Measurements from ENCODE around the gene NAPG.
"Not testable (repeated sequence)": the region's sequence is repeated elsewhere in the genome, so short reads cannot be mapped to it uniquely, and the experiment has no call there.

The NAPG gene

DNA sequence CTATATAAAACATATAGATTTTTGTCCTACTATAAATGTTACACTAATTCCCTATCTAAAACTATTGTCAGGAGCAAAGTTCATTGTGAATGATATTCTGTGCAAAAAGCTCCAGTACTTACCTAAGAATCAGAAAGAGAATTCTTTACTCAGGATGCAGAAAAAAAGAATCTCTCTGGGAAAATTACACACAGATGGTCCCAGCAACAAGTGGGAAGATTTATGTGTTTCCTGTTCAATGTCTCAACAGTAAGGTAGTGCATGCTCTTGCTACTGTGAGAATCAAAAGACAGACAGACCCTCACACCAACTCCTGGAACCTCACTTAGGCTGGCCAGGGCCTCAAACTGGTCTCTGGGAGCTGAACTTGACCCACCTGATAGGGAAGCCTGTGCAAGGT is 11.2 kb upstream of the NAPG start:
- DNase-seq: no peak

DNA sequence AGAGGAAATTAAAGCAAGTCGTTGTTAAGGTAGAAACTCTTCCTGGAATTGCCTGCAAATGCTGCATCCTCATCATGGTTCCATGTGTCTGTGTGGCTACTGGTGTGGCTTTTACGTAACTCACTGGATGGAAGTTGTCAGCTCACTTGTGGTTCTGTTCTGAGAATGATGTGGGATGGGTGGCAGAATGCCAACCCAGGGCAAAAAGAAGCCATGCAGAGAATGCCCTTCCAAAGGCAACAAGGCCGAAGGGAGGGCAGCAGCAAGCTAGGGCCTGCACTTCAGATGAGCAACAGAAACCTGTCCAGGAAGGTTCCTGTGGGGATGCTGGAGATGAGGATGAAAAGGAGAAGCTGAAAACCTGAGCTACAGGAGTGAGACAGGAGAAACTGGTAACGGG is 10.4 kb upstream of the NAPG start:
- DNase-seq: no peak

DNA sequence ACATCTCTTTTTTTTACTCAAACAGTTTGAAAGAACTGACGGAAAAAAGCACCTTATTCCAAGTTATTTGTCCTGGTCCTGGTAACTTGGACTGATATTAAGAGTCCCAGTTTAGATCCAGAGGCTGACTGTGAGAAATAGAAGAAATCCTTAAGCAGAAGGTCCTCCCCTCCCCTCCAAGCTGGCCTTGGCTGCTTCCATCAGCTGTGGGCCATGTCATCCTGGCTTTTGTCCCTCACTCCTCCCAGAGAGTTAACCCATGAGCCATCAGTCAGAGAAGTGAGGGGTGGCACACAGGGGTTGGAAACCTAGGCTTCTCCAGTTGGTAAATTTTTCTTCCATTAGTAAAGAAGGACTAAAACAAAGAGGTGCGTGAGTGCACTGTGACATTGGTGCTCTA is 9.7 kb upstream of the NAPG start:
- DNase-seq: no peak

DNA sequence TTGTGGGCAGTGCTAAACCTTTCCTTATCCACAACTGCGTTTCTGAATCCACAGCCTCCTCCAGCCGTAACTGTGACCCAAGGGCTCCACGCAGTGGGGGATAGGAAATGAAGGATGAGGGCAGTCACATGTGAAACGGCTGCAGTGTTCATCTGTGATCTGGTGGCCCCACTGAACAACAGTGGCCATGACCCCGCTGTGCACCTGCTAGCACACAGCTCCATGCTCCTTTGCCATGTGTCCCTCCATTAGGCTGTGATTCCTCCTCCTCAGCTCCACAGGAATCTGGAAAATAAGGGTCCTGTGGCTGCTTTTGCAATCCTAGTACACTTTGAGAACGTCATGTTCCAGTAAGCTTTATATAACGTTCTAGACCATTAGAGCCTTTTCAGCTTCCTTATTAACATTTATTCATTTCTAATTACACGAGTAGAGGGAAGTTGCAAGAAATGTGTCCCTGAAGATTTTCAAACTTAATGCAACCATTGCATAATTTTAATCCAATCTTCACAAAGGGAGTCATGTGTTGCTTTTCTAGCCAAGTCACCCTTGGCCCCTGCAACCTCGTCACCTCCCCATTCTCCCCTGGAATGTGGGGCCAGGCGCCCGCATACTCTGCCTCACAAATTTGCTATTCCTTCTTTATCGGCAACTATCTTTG is 7.1 kb upstream of the NAPG start:
- DNase-seq: no peak

DNA sequence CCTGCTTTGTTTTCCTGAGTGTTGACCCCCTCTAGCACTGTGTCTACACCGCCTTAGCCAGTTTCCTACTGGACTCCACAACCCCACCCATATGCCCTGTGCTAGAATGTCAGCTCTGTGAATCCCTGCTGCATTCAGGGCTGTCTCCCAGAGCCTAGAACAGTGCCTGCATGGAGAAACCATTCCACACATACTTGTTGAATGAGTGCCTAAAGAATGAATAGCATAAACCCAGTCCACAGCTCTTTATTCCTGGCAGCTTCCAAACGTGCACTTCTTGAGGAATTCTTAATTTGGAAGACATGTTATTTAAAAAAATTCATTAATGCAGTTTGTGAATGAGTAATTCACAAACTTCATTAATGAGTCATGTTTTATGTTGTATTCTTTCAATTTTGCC is 6.5 kb upstream of the NAPG start:
- DNase-seq: no peak

DNA sequence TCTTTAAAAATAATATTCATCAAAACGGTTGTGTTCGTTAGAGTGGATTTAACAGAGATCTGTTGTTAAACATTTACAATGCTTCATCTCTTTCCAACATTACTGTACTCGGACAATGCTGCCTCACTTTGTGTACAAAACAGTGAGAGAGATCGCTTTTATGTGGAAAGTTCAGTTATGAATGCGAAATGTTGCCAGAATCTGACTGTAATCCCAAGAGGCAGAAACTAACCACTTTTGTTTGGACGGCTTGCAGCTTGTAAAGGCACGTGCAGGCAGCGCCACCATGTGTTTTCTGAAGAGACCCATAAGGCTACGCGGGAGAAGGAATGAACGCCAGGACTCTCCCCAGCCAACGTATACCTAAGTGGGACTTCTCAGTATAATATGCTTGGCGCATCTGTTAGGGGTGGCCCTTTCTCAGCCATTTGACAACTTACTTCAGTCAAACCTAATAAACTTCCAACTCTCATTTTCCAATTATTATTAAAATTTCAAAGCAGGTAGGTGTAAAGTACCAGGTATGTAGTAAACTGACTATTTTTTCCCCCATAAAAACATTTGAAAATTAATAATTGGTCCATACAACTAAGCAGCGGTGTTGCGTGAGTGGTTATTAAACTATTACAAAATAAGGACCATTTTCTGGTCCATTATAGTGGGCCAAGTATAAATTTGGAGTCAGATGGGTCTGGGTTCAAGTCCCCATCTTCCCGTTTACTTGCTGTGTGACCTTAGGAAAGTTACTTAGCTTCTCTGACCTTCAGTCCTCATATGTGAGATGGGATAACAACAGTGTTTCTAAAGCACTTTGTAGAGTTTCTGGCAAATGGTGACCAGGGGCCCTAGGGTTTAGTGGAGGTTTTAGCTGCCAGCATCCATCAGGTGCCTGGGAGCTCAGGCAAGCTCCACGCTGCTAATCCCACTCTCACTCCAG is 5.6 kb upstream of the NAPG start:
- peak; percentile 76 for DNase-seq

DNA sequence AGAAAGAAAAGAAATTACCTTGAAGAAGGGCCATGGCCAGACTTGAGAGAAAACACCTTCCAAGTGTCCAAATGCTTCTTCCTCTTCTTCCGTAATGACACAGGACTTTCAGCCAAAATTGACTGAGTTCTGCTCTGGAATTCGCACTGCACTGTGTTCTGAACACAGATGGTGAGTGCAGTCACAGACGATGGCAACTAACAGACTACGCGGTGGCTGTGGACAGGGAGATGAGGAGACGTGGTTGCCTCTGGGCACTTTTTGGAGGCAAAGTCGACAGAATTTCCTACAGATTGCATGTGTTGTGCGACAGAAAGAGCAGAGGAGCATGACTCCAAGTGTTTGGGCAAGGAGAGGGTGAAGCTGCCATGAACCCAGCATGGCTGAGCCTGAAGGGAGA is 4.3 kb upstream of the NAPG start:
- no peak for DNase-seq

DNA sequence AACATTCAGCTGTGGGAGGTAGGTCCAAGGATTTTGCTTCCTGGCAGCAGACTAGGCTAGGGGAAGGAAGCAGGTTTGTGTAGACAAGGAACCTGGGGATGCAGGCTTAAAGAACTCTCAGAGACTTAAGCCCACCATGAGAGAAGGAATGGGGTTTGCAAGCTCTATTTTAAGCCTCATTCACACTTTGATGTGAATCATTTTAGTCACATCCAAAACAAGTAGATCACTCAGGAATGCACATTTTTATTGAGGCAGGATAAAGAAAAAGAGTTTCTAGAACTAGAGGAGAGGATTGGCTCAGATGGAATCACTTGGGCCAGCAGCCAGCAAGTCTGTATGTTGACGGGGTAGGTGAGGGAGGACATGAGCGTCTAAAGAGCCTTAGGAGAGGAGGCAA is 3.3 kb upstream of the NAPG start:
- no peak for DNase-seq

DNA sequence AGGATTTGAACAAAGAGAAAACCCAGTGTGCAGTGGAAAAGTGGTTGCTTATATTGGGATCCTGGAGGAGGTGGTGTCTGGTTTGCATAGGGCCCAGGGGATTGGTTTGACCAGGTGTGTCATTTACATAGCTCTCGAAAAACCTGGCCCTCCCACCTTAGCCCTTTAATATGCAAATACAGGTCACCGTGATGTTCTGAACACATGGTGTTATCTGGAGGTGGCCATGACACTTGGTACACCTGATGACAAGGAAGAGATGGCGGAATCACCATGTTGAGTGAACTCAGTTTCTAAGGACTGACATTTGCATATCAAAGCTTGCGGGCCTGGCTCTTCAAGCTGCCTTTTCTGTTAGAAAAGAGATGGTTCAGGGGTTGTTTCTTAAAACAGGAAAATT is 2.3 kb upstream of the NAPG start:
- no peak for DNase-seq

DNA sequence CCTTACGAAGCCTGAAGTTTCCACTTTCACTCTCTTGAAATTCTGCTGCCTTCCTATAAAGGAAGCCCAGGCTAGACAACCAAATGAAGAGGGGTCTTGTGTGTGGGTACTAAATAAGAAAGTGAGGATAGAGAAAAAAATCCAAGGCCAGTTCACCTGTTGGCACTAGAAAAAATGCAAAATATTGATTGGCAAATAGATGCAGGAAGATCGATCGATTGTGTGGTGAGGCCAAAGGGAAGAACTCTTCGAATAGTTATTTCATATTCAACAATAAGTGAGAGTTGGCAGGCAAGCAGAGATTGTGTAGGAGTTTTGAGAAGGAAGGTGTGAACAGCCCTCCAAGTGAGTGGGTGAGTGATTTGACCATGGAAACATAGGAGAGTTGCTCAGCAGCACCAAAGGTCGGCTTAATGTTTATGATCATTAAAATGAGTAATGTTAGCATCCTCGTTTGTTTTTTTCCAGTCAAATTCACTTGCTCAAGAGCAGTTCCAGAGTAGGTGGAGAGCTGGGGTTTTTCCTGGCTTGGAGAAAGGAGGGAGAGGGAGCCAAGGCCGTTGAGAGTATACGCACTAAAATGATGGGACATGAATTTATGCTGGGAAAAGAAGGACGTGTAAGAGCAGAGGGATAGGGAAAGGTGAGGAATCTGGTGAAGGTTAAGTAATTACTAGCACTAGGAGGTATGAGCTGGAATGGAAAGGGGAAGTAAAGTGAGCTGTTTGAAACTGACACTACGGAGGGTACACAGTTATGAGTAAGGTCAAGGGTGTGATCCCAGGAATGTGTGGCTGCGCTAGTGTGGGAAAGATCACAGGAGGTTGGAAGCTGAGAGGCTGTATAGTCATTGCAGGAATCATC is 1.1 kb upstream of the NAPG start:
- no peak for DNase-seq

DNA sequence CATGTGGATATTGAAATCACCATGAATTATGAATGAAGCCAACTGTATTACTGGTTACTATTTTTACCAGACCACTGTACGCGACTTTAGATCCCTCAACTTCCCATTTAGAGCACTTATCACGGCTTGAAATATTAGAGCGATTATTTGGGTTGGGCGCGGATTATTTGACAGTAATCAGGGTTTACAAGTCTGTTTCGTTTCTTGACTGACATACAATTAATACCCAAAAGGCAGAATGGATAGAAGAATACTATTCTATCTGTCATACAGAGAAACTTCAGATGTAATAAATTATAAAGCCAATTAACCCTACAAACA is 496 bp upstream of the NAPG start:
- no peak for DNase-seq

DNA sequence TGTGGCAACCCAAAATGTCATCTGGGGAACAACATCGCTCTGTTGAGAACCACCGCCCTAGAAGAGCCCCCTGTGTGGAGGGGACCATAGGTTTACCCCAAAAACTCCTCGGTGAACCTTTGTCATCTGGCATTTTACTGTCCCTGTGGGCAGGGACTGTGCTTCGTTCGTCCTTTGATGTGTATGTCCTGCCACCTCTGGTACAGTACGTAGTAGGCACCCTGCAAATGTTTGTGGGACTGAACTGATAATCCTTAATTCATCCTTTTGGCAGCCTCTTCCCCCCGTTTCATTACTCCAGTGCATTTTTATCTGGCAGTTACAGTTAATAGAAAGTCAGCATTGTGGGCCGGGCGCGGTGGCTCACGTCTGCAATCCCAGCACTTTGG is 728 bp downstream of the NAPG start:
- no peak for DNase-seq

DNA sequence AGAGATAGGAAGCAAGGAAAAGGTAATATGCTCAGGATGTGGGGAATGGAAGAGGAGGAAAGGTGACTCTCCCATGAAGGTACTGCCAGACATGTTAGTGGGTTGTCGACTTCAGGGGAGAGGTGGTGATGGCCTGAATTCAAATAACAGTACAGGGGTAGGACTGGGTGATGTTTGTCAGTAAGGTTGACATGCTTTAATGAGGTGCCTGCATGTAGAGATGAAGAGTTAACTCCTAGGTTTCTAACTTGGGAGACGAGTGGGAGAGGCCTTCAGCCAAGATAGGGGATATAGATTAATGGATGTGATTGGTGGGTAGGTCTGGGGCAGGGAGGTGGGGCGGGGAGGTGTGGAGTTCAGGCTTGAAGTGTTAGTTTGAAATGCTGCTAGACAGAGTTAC is 2.6 kb downstream of the NAPG start:
- no peak for DNase-seq

DNA sequence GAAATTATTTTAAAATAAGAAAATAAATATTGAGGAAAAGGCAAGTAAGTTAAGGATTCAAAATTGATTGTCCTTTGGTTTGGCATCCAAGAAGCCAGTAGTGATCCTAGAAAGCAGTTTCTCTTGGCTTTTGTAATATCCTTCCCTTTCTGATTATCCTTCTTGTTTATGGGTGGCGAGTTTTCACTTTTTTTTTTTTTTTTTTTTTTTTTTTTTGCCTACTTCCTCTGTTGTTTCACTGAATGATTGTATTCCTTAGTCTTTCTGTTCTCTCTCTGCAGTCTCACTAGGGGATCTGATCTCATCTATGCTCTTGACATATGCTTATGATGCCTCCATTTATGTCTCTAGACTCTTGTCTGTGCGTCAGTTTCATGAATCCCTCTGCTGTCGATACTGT is 4.2 kb downstream of the NAPG start:
- no peak for DNase-seq

DNA sequence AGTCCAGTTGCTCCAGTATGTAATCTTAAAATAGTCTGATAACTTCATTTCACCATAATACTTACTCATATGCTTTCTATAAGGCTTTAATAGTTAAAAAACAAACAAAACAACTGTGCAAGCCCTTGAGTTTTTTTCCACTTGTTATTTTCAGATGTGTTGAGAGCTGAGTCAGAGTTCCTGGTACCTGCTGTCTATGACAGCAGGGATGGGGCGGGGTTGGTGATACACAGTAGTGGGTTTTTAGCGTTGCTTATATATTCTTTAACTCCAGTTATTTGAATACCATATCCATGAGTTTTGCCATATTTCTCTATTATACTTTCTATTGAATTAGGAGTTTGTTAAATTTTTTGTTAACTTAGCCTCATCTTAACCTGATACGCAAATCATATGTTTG is 5.0 kb downstream of the NAPG start:
- no peak for DNase-seq

DNA sequence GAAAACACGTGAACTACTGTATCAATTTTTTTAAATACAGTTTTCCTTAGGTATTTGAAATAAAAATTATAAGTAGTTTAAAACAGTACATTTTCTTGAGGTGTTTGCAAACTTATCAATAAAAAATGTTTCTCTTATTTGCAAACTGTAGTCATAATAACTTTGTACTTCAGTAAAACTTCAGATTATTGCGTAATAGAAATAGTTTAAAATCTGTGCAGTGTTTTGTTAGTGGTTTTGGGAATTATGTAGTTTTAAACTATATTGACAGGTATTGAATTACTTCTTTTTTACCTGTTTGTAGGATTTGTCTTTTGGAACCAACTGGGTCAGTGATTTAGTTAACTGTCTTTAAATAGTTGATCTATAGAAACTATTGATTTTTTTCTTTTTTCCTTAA is 7.3 kb downstream of the NAPG start:
- DNase-seq: no peak

DNA sequence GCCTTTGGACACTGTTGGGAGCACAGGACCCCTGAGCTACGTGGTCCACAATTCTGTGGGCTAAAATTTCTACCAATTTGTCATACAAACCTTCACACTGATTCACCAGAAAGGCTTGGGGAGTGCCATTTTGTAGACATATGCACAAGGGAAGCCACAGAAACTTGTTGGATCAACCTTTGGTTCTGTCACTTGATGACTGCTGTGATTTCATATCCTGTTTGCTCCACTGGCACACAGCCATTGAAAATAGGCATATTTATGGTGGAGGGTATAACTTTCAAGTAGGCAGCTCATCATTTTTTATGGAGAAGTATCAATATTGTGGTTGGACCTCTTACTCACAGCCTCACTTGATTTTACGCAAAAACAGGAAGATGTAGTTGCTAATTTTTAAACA is 10.5 kb downstream of the NAPG start:
- DNase-seq: no peak

DNA sequence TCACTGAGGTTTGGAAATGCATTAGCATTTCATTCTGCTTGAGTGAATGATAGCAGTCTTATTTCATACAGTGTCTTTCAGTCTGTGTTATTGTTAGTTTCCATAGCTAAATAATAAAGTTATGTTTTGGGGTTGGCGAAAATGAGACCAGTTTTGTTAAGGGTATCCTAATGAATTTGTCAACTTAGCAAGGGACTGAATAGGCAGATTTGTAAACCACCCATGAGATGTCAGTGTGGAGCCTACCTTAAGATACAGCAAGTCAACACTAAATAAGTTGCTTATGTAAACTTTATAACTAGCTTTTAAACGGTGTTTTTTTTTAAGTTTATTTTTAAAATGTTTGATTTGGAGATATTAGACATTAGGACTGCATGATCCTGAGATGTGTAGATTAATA is 11.9 kb downstream of the NAPG start:
- no peak for DNase-seq

DNA sequence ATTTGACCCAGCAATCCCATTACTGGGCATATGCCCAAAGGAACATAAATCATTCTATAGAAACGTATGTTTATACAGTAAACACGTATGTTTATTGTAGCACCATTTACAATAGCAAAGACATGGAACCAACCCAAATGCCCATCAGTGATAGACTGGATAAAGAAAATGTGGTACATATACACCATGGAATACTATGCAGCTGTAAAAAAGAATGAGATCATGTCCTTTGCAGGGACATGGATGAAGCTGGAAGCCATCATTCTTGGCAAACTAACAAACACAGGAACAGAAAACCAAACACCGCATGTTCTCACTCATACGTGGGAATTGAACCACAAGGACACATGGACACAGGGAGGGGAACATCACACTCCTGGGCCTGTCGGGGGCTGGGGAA is 13.3 kb downstream of the NAPG start:
- DNase-seq: not testable (repeated sequence)

DNA sequence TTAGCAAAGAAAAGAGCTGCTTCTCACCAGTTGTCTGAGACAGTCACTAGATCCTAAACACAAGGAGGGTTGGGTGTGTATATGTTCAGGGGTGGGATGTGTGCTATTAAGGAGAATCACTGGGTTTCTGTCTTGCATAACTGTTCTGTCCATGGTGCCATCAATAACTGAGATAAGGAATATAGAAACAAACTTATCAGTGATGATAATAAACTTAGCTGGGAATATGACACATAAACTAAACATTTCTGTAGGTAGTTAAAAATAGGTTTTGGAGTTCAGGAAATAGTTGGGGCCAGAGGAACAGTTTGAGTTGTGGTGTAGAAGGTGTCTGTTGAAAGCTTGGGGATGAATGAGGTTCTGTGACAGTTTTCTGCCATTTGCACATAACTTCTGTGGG is 17.4 kb downstream of the NAPG start:
- no peak for DNase-seq

DNA sequence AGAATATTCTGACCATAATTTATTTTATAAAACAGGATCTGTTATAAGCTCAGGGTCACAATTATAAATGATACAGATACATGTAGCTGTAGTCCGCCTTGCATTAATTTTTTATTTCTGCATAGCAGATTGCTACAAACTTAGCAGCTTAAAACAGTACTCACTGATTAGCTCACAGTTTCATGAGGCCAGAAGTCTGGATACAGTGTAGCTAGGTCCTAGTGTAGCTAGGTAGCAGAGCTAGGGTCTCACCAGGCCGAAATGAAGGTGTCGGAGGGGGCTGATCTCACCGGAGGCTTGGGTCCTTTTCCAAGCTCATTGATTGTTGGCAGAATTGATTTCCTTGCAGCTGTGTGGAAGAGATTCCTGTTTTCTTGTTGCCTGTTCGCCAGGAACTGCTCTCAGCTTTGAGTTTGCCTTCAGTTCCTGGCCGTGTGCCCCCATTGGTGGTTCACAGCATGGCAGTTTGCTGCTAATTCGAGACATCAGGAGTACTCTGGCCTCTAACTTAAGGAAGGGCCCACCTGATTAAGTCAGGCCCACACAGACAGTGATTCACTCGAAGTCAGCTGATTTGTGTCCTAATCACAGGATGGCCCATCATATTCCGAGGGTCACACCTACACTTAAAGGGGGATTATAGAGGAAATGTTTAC is 18.4 kb downstream of the NAPG start:
- no peak for DNase-seq

DNA sequence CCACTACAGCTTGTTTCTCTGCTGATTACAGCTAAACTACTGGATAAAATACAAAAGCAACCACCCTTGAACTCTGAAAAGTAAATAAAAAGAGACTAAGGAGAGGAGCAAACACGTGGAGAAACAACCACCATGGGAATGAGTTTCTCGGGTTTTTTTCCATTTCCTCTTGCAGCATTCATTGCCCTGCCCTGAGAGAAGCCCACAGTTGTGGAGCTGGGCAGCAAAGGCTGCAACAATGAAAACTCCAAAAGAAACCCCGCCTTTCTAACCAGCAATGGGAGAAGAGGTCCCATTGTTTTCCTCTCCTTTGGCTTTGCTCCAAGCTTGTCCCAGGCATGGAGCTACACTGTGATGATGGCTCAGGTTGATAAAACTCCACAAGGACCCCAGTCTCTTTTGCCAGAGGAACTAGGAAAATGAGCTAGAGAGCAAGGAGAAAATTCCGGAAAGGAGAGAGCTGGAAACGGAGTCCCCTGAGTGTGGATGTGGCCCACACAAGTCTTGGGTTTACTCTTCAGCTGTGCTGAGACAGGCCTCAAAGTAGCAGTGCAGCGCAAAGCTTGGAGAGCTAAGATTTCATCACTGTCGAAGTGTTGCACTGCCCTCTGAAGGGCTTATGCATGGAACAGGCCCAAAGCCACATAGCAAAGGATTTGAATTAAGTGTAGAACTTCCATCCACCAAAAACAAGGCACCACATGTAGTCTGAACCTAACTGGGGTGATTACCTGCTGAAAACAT is 20.9 kb downstream of the NAPG start:
- no peak for DNase-seq

DNA sequence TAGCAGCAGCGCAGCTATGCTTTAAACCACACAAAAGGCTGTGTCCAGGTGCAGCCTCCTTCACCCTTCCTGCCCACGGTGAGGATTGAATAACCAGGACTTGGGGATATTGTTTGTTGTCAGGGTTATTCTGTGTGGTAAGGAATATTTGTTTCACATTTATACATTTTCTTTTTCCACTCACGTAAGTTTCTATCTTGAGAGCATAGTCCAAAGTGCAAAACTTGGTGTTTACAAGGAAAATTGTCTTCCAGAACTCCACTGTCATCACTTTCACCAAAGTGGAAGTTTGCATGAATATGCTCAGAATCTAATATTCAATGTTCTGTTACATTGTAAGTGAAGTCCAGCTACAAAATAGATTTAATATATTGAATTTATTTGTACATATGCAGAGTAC is 26.4 kb downstream of the NAPG start:
- DNase-seq: no peak
